Calu3 (cell line): ENCODE results near the gene EMD. TPM values are rescaled to one million over a fixed set of nuclear protein-coding genes. Genes with fewer than 3 reads are reported as not detected.
A peak's percentile ranks its signal among the peaks of the same experiment; 100 is the strongest.

Source experiments
- BruUV-seq: library from RNA; stranded (reverse); fragments of 400-500 nt; replicated peaks from 2 replicates; lab custom pipeline; 2021; lab: Mats Ljungman, UMichigan
- CTCF ChIA-PET: fragments of 300-600 bp; sonication (Branson Sonifier 250); formaldehyde crosslinking; loops from one replicate; lab custom pipeline; 2022; ENCODE audit warnings: antibody characterized with exemption; lab: Charles Lee
- DNase-seq: peaks from one replicate; pipeline ENCODE4 v3.0.0; 2022
- H3K27ac Mint-ChIP-seq: one replicate; pipeline ENCODE4 v1.8.0; 2022; ENCODE audit warnings: mixed read lengths; ENCODE audit not compliant: unreplicated experiment
- H3K27me3 Mint-ChIP-seq: one replicate; pipeline ENCODE4 v1.8.0; 2022; ENCODE audit warnings: mixed read lengths; ENCODE audit not compliant: unreplicated experiment
- H3K36me3 Mint-ChIP-seq: one replicate; pipeline ENCODE4 v1.8.0; 2022; ENCODE audit warnings: mild to moderate bottlenecking, moderate library complexity, mixed read lengths; ENCODE audit not compliant: insufficient read depth, unreplicated experiment
- H3K4me1 Mint-ChIP-seq: one replicate; pipeline ENCODE4 v1.8.0; 2022; ENCODE audit warnings: mild to moderate bottlenecking, low read depth, mixed read lengths; ENCODE audit not compliant: unreplicated experiment
- H3K4me3 Mint-ChIP-seq: one replicate; pipeline ENCODE4 v1.8.0; 2022; ENCODE audit warnings: mild to moderate bottlenecking, low read depth, moderate library complexity, mixed read lengths; ENCODE audit not compliant: unreplicated experiment
- H3K9me3 Mint-ChIP-seq: one replicate; pipeline ENCODE4 v1.8.0; 2022; ENCODE audit warnings: low read depth, mixed read lengths; ENCODE audit not compliant: unreplicated experiment
- intact Hi-C: fragments of 100-400 bp; cut with micrococcal nuclease; formaldehyde crosslinking; loops from one replicate; pipeline ENCODE4 v1.10.0; 2022; ENCODE audit not compliant: unreplicated experiment
- total RNA-seq: library from RNA; stranded (reverse); gene quantifications from 2 replicates; pipeline ENCODE4 v1.2.3, GENCODE V29; 2022
- TF ChIP-seq, protein P1 (sequence below): fragments of 200-600 bp; IDR thresholded peaks from one replicate; pipeline ENCODE4 v1.8.0; 2022; ENCODE audit warnings: antibody characterized with exemption; ENCODE audit not compliant: unreplicated experiment

EMD gene
- total RNA-seq, 1 experiment from 2014 or later = 75.1 TPM

DNA sequence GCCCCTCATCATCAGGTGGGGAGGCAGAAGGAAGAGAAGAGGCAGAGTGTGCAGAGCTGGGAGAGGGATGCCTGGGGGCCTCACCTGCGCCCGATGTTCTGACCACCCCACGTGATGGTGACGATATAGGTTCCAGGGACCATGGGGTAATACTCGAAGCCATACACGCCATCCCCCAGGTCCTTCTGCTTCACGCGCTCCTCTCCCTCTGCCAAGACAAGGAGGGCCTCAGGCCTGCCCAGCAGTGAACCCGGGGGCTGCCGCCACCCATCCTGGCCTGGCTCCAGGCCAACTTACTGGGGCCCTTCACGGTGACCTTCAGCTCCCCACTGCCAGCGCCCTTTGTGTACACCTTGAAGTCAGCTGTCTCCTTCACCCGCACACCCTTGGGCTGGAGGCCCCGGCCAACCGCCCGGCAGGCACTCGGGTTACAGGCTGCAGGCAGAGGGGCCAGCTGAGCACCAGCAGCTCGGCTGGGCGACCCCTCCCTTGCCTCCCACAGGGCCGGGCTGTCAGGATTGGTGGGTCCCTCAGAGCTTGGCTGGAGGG is 14.0 kb upstream of the EMD start:
- Mint-ChIP-seq H3K36me3 (peaks cover 99% of the 10 kb centered on the region), H3K27ac (peak overlapping the region; percentile 79), H3K4me3 (peak overlapping the region; percentile 39), H3K9me3 (no peaks in the 10 kb centered on the region), H3K27me3 (no peaks in the 10 kb centered on the region), H3K4me1 (peaks cover 9% of the 10 kb centered on the region)
- no TSS peak for BruUV-seq
- CTCF ChIA-PET = no interaction called here
- TF ChIP-seq, protein P1, sequence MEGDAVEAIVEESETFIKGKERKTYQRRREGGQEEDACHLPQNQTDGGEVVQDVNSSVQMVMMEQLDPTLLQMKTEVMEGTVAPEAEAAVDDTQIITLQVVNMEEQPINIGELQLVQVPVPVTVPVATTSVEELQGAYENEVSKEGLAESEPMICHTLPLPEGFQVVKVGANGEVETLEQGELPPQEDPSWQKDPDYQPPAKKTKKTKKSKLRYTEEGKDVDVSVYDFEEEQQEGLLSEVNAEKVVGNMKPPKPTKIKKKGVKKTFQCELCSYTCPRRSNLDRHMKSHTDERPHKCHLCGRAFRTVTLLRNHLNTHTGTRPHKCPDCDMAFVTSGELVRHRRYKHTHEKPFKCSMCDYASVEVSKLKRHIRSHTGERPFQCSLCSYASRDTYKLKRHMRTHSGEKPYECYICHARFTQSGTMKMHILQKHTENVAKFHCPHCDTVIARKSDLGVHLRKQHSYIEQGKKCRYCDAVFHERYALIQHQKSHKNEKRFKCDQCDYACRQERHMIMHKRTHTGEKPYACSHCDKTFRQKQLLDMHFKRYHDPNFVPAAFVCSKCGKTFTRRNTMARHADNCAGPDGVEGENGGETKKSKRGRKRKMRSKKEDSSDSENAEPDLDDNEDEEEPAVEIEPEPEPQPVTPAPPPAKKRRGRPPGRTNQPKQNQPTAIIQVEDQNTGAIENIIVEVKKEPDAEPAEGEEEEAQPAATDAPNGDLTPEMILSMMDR = no peak
- DNase-seq = no peak
- intact Hi-C loops = no loop called here

DNA sequence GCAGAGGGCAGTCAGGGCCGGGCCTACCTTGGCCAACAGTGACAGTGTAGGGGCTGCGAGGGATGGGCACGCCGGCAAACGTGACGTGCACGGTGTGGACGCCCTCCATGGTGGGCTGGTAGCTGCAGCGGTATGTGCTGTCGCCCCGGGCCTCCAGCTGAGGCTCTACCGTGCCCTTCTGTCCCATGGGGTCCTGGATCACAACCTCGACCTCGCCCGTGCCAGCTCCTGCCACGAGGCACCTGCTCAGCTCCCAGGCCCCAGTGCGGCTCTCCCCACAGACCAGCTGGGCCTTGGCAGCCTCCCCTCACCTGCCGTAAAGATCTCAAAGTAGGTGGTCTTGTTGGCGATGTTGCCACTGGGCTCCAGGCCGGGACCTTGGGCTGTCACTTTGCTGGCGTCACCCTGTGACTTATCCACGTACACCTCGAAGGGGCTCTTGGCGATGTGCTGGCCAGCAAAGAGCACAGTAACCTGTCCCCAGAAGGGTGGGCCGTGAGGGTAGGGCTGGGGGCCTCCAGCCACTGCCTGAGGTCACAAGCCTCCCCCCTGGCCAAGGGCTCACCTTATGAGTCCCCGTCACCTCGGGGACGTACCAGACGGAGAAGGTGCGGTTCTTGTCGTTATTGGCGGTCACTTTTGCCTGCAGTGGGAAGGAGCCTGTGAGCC is 13.0 kb upstream of the EMD start:
- H3K36me3 Mint-ChIP-seq = peaks cover 99% of the 10 kb centered on the region
- H3K4me3 Mint-ChIP-seq = peak overlapping the region; percentile 39
- H3K4me1 Mint-ChIP-seq = peaks cover 9% of the 10 kb centered on the region

DNA sequence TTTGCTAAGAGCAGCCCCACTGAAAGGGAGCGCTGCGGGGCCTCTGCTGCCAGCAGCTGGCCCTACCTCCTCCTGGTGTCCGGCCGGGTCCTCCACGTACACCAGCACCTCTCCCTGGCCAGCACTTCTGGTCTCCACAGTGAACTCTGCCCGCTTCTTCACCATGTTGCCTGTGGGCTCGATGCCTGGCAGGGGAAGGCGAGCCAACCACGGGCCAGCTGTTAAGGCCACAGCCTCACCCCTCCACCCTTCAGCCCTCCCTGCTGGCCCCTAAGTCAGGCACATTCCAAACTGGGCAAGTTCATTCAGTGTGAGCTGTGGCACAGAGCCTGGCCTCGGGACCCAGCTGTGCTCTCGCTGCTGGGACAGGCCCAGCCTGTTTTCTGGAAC is 12.4 kb upstream of the EMD start:
- H3K27ac Mint-ChIP-seq = no peak overlapping the region
- no TSS peak for BruUV-seq
- H3K4me1 Mint-ChIP-seq = peaks cover 9% of the 10 kb centered on the region
- no peaks in the 10 kb centered on the region for H3K27me3 Mint-ChIP-seq
- no peak for DNase-seq
- peaks cover 99% of the 10 kb centered on the region for H3K36me3 Mint-ChIP-seq
- H3K4me3 Mint-ChIP-seq = no peak overlapping the region
- TF ChIP-seq, protein P1 = no peak
- CTCF ChIA-PET = no interaction called here
- no peaks in the 10 kb centered on the region for H3K9me3 Mint-ChIP-seq
- intact Hi-C loops = no loop called here

More for the DNA sequence above, 13.0 kb upstream of the EMD start:
- H3K27ac Mint-ChIP-seq = peak overlapping the region; percentile 79
- DNase-seq = no peak
- no peaks in the 10 kb centered on the region for H3K9me3 Mint-ChIP-seq
- CTCF ChIA-PET = no interaction called here
- intact Hi-C loops = no loop called here
- H3K27me3 Mint-ChIP-seq = no peaks in the 10 kb centered on the region
- no TSS peak for BruUV-seq
- TF ChIP-seq, protein P1 = no peak

DNA sequence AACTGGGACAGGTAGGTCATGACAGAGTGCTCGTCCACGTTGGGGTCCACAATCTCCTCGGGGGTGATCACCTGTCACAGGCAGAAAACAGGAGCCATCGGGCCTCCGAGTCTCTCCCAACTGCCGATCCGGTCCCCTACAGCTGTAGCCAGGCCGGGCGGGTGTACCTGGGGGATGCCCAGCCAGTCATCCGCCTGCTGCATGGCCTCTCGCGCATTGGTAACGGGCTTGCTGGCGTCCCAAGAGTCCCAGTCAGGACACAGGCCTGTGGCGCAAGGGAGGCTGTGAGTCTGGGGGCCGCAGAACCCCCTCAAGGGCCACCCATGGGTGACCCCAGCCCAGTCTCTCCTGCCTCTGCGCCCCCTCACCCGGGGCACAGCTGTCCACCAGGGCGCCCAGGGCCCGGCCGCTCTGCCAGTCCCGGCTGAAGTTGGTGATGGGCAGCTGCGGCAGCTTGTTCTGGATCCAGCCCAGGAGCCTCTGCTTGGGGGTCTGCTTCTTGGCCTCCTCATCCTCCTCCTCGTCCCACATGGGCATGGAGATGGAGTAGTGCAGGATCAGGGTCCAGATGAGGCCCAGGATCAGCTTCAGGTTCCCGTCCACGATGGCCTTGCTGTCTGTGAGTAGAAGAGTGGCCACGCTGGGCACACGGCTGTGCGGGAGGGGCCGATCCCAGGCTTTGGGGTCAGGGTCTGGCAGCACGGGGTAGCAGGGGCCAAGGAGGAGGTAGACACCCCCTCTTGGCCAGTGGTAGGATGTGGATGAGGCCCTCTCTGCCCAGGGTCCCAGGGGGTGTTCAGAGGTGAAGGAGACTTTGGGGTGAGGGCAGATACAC is 11.4 kb upstream of the EMD start:
- H3K36me3 Mint-ChIP-seq = peaks cover 98% of the 10 kb centered on the region
- DNase-seq = no peak
- TF ChIP-seq, protein P1 = no peak
- BruUV-seq = TSS peak; percentile 0
- H3K27ac Mint-ChIP-seq = peak overlapping the region; percentile 92
- no peaks in the 10 kb centered on the region for H3K27me3 Mint-ChIP-seq
- intact Hi-C loops = no loop called here
- peaks cover 9% of the 10 kb centered on the region for H3K4me1 Mint-ChIP-seq
- H3K9me3 Mint-ChIP-seq = no peaks in the 10 kb centered on the region
- CTCF ChIA-PET = no interaction called here
- H3K4me3 Mint-ChIP-seq = peak overlapping the region; percentile 79
